DND-41 (cell line): ENCODE data around the gene TMEM178B.
"Not testable (repeated sequence)": the region's sequence is repeated elsewhere in the genome, so short reads cannot be mapped to it uniquely, and the experiment has no call there.

Source experiments
- ATAC-seq: fragments of 200-7000 bp; cut with Tn5 transposase; 3 replicates; pipeline ENCODE4 v1.9.1; 2021; ENCODE audit warnings: low read depth; ENCODE audit not compliant: insufficient read depth
- DNase-seq: peaks from one replicate; pipeline ENCODE4 v3.0.0-alpha.2; 2020
- H2AFZ ChIP-seq: 2 replicates; pipeline ENCODE4 v1.6.0; 2012; ENCODE audit warnings: low read depth, low read length
- H3K27ac ChIP-seq: 2 replicates; pipeline ENCODE4 v1.5.1; 2012; ENCODE audit warnings: low read length, inconsistent platforms
- H3K27me3 ChIP-seq: fragments of 200-600 bp; sonication (generic); 2 replicates; pipeline ENCODE4 v1.6.0; 2012; ENCODE audit warnings: low read length, mild to moderate bottlenecking, inconsistent platforms; ENCODE audit not compliant: insufficient read depth, poor library complexity
- H3K36me3 ChIP-seq: 2 replicates; pipeline ENCODE4 v1.5.1; 2012; ENCODE audit warnings: low read length, inconsistent platforms; ENCODE audit not compliant: insufficient read depth
- H3K4me1 ChIP-seq: 2 replicates; pipeline ENCODE4 v1.5.1; 2012; ENCODE audit warnings: mild to moderate bottlenecking, low read length; ENCODE audit not compliant: insufficient read depth
- H3K4me2 ChIP-seq: 2 replicates; pipeline ENCODE4 v1.6.0; 2012; ENCODE audit warnings: mild to moderate bottlenecking, moderate library complexity, low read length, inconsistent platforms; ENCODE audit not compliant: insufficient read depth
- H3K4me3 ChIP-seq, 2 experiments: fragments of 200-600 bp in 1 of 2; shearing (Covaris generic) in 1 of 2; 2 replicates each; pipeline ENCODE4 v1.5.1; 2012 to 2016; ENCODE audit warnings: inconsistent platforms in 2 of 2, low read length in 2 of 2, mild to moderate bottlenecking in 2 of 2, low read depth in 1 of 2, moderate library complexity in 1 of 2
- H3K79me2 ChIP-seq: 2 replicates; pipeline ENCODE4 v1.6.0; 2012; ENCODE audit warnings: low read length, inconsistent platforms; ENCODE audit not compliant: insufficient read depth
- H3K9ac ChIP-seq: 2 replicates; pipeline ENCODE4 v1.6.0; 2012; ENCODE audit warnings: low read depth, mild to moderate bottlenecking, inconsistent platforms, low read length, moderate library complexity
- H3K9me3 ChIP-seq: 2 replicates; pipeline ENCODE4 v1.5.1; 2012; ENCODE audit warnings: low read length, moderate library complexity, mild to moderate bottlenecking, inconsistent platforms; ENCODE audit not compliant: insufficient read depth, severe bottlenecking
- H4K20me1 ChIP-seq: 2 replicates; pipeline ENCODE4 v1.6.0; 2012; ENCODE audit warnings: low read length; ENCODE audit not compliant: insufficient read depth
- EZH2 ChIP-seq: IDR thresholded peaks from 3 replicates; pipeline ENCODE4 v1.6.1; 2012; ENCODE audit warnings: borderline replicate concordance, low read depth, mild to moderate bottlenecking, moderate library complexity, low read length, inconsistent platforms; ENCODE audit not compliant: severe bottlenecking
- TF ChIP-seq, protein P1 (sequence below): IDR thresholded peaks from 2 replicates; pipeline ENCODE4 v1.5.1; 2012; ENCODE audit warnings: borderline replicate concordance, low read length, moderate library complexity, mild to moderate bottlenecking; ENCODE audit not compliant: poor library complexity, severe bottlenecking; ENCODE audit errors: extremely low read depth

Gene TMEM178B

DNA sequence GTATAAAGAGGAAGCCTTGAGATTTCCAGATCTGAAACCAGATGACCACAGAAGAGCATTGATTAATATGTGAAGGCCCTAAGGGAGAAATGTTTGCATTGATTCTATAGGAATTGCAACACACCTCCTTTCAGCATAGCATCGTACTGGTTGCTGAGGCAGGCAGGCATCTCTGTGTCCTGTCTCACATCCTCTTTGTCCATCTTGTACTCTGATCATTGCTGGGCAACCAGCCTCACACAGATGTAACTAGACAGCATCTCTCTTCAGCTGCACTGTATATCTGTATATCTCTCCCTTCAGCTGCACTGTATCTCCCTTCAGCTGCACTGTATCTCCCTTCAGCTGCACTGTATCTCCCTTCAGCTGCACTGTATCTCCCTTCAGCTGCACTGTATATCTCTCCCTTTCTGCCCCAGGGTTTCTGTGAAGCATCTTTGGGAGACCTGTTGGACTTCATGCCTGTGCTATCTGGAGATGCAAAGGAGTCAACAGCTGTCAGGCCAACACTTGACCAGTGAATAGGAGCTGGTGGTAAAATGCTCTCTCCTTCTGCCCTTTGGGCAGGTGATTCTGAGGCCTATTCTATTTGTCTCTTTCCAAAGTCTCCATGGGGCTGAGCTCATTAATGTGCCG is 40.3 kb downstream of the TMEM178B start:
- Histone ChIP-seq H3K79me2 (no peaks in the 10 kb centered on the region), H3K27me3 (no peaks in the 10 kb centered on the region), H3K4me1 (no peaks in the 10 kb centered on the region), H2AFZ (no peak overlapping the region), H3K9me3 (no peaks in the 10 kb centered on the region), H3K4me2 (no peak overlapping the region), H3K36me3 (no peaks in the 10 kb centered on the region), H3K27ac (no peak overlapping the region), H3K9ac (no peak overlapping the region), H4K20me1 (no peaks in the 10 kb centered on the region), H3K4me3 (no peak overlapping the region)
- DNase-seq: no peak
- no peak for ATAC-seq
- TF ChIP-seq, protein P1, sequence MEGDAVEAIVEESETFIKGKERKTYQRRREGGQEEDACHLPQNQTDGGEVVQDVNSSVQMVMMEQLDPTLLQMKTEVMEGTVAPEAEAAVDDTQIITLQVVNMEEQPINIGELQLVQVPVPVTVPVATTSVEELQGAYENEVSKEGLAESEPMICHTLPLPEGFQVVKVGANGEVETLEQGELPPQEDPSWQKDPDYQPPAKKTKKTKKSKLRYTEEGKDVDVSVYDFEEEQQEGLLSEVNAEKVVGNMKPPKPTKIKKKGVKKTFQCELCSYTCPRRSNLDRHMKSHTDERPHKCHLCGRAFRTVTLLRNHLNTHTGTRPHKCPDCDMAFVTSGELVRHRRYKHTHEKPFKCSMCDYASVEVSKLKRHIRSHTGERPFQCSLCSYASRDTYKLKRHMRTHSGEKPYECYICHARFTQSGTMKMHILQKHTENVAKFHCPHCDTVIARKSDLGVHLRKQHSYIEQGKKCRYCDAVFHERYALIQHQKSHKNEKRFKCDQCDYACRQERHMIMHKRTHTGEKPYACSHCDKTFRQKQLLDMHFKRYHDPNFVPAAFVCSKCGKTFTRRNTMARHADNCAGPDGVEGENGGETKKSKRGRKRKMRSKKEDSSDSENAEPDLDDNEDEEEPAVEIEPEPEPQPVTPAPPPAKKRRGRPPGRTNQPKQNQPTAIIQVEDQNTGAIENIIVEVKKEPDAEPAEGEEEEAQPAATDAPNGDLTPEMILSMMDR: no peak
- TF ChIP-seq EZH2: no peak

DNA sequence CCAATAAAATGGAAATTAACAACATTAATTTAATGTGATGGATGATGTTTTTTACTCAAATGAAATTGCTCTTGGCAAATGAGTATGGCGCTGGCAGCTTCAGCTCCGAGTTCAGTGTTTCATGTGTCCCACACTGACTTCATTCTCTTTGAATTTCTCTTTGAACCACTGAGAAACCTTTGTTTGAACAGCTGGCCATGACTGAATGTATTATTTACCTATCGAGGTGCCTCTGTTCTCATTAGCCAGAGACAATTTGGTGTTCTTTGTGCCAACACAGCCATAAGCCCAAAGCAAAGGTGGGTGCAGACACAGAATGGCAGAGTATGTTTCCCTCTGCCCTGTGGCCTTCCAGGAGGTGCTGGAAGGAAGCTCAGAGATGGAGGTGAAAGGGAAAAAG is 42.1 kb downstream of the TMEM178B start:
- Histone ChIP-seq H3K27ac (no peak overlapping the region), H3K4me3 (no peak overlapping the region), H4K20me1 (no peaks in the 10 kb centered on the region), H3K9ac (no peak overlapping the region), H3K4me1 (no peaks in the 10 kb centered on the region), H2AFZ (no peak overlapping the region), H3K36me3 (no peaks in the 10 kb centered on the region), H3K27me3 (no peaks in the 10 kb centered on the region), H3K4me2 (no peak overlapping the region), H3K79me2 (no peaks in the 10 kb centered on the region), H3K9me3 (no peaks in the 10 kb centered on the region)
- ATAC-seq (no peak), DNase-seq (no peak)
- no peak for TF ChIP-seq EZH2
- TF ChIP-seq, protein P1: no peak

DNA sequence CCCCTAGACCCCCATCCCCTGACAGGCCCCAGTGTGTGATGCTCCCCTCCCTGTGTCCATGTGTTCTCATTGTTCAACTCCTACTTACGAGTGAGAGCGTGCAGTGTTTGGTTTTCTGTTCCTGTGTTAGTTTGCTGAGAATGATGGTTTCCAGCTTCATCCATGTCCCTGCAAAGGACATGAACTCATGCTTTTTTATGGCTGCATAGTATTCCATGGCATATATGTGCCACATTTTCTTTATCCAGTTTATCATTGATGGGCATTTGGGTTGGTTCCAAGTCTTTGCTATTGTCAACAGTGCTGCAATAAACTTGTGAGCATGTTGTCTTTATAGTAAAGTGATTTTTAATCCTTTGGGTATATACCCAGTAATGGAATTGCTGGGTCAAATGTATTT is 42.8 kb downstream of the TMEM178B start:
- not testable (repeated sequence) for H3K9ac ChIP-seq, H4K20me1 ChIP-seq, H2AFZ ChIP-seq, H3K4me2 ChIP-seq, H3K4me3 ChIP-seq, H3K79me2 ChIP-seq, DNase-seq, H3K4me1 ChIP-seq, H3K27ac ChIP-seq, H3K9me3 ChIP-seq, H3K36me3 ChIP-seq, ATAC-seq, H3K27me3 ChIP-seq

DNA sequence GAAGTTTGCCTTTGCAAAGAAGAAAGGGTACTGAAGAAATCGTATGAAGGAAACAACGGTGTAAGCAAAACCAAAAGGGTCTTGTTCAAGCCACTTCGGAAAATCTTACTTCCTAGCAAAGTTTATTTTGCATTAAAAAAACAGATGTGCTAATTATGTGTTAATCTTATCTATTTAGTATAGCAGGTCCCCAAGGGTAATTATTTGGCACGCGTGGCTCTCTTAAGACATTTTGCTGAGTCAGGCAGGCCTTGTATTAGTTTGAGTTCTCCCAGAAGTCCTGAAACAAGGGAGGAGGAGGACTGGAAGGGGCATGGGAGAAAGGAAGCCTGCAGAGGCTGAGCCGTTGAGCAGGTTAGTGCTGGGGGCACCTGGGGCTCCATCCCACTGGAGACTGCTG is 44.9 kb downstream of the TMEM178B start:
- TF ChIP-seq EZH2: no peak
- TF ChIP-seq, protein P1: no peak
- no peak overlapping the region for H3K9ac ChIP-seq
- no peak for ATAC-seq

More for the DNA sequence above, 44.9 kb downstream of the TMEM178B start:
- H3K36me3 ChIP-seq: no peaks in the 10 kb centered on the region
- no peaks in the 10 kb centered on the region for H3K27me3 ChIP-seq
- no peak for DNase-seq
- H3K4me2 ChIP-seq: no peak overlapping the region
- H3K27ac ChIP-seq: no peak overlapping the region
- H3K79me2 ChIP-seq: no peaks in the 10 kb centered on the region
- no peaks in the 10 kb centered on the region for H3K4me1 ChIP-seq
- no peaks in the 10 kb centered on the region for H4K20me1 ChIP-seq
- H2AFZ ChIP-seq: no peak overlapping the region
- H3K9me3 ChIP-seq: no peaks in the 10 kb centered on the region
- H3K4me3 ChIP-seq: no peak overlapping the region
